ENCODE data around the gene RFLNA. TPM values are rescaled to one million over a fixed set of nuclear protein-coding genes. Genes with fewer than 3 reads are reported as not detected.

RFLNA gene
- total RNA-seq, 2 experiments from 2014 or later = not detected

DNA sequence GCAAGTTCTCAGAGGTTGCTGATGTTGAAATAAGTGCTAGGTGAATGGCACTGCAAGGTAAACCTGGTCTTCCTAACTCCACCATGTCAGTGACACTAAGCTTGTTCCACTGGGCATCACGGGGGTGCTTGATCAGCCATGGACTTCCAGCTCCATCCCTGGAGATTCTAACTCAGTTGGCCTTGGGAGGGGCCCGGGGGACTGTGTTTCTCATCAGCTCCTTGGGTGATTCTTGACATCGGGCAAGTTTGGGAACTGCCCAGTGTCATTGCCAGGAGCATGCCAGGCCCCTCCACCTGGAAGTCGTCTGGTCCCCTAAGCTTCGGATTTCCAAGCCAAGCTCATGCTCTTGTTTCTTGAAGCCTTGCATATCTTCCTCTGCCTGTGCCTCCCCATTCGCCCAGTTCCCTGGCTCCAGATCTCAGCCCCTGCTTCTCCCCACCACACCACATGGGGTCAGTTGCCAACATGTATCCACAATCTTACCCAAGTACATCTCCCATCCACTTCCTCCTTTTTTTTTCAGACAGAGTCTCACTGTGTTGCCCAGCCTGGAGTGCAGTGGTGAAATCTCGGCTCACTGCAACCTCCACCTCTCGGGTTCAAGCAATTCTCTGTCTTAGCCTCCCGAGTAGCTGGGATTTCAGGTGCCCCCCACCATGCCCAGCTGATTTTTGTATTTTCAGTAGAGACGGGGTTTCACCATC is 30.7 kb upstream of the RFLNA start:
- ChIA-PET POLR2A (no interaction called here), CTCF (ENCODE audit: unreplicated experiment) (no interaction called here)
- H3K4me3 ChIP-seq (ENCODE audit: low read depth, low read length, poor library complexity, severe bottlenecking) = no peak overlapping the region
- no peak for DNase-seq (ENCODE audit: low spot score)
- no peak overlapping the region for H3K27ac ChIP-seq (ENCODE audit: low read depth, low read length, poor library complexity, severe bottlenecking)
- H3K9me3 ChIP-seq (ENCODE audit: low read length) = no peaks in the 10 kb centered on the region
- no peak overlapping the region for H2AFZ ChIP-seq (ENCODE audit: low read length)
- H4K20me1 ChIP-seq (ENCODE audit: insufficient read depth, low read length) = no peaks in the 10 kb centered on the region
- no peaks in the 10 kb centered on the region for H3K36me3 ChIP-seq (ENCODE audit: insufficient read depth, low read length)
- no peaks in the 10 kb centered on the region for H3K79me2 ChIP-seq (ENCODE audit: insufficient read depth, low read depth, low read length)
- intact Hi-C loops (cut with micrococcal nuclease; ENCODE audit: unreplicated experiment) = no loop called here
- H3K4me1 ChIP-seq (ENCODE audit: insufficient read depth, low read length, poor library complexity, severe bottlenecking) = no peaks in the 10 kb centered on the region
- H3K9me2 ChIP-seq (ENCODE audit: insufficient read depth, low read length) = no peaks in the 10 kb centered on the region
- no TSS peak for BruUV-seq (replicated peaks)
- no peak for TF ChIP-seq EZH2phosphoT487 (IDR thresholded peaks at IDR 0.05; ENCODE audit: borderline replicate concordance, low read depth, low read length)
- TF ChIP-seq, protein P1, sequence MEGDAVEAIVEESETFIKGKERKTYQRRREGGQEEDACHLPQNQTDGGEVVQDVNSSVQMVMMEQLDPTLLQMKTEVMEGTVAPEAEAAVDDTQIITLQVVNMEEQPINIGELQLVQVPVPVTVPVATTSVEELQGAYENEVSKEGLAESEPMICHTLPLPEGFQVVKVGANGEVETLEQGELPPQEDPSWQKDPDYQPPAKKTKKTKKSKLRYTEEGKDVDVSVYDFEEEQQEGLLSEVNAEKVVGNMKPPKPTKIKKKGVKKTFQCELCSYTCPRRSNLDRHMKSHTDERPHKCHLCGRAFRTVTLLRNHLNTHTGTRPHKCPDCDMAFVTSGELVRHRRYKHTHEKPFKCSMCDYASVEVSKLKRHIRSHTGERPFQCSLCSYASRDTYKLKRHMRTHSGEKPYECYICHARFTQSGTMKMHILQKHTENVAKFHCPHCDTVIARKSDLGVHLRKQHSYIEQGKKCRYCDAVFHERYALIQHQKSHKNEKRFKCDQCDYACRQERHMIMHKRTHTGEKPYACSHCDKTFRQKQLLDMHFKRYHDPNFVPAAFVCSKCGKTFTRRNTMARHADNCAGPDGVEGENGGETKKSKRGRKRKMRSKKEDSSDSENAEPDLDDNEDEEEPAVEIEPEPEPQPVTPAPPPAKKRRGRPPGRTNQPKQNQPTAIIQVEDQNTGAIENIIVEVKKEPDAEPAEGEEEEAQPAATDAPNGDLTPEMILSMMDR (conservative IDR thresholded peaks at IDR 0.05; ENCODE audit: low read length) = no peak
- H3K4me2 ChIP-seq (ENCODE audit: low read length) = no peak overlapping the region

DNA sequence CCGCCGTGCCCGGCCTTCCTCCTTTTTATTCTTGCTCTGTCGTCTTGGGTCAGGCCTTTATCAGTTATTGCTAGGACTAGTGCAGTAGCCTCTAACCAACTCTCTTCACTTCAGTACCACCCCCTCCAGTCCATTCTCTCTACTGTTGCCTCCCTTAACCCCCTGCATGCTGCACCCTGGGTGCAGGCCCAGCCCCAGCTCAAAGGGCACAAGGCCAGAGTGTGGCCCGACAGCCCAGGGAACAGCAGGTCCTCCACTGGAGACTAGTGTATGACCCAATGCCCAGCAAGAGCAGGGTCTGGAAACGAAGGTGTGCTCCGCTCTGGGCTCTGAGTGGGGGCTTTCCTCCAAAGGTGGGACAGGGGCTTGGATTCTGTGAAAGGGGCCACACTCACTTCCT is 30.0 kb upstream of the RFLNA start:
- H3K27ac ChIP-seq (ENCODE audit: low read depth, low read length, poor library complexity, severe bottlenecking) = no peak overlapping the region
- no peak overlapping the region for H3K4me3 ChIP-seq (ENCODE audit: low read depth, low read length, poor library complexity, severe bottlenecking)
- ChIA-PET CTCF (ENCODE audit: unreplicated experiment) (no interaction called here), POLR2A (no interaction called here)
- no peaks in the 10 kb centered on the region for H3K4me1 ChIP-seq (ENCODE audit: insufficient read depth, low read length, poor library complexity, severe bottlenecking)
- no peaks in the 10 kb centered on the region for H3K9me2 ChIP-seq (ENCODE audit: insufficient read depth, low read length)
- H3K9me3 ChIP-seq (ENCODE audit: low read length) = no peaks in the 10 kb centered on the region
- H2AFZ ChIP-seq (ENCODE audit: low read length) = no peak overlapping the region
- no TSS peak for BruUV-seq (replicated peaks)
- intact Hi-C loops (cut with micrococcal nuclease; ENCODE audit: unreplicated experiment) = no loop called here
- H4K20me1 ChIP-seq (ENCODE audit: insufficient read depth, low read length) = no peaks in the 10 kb centered on the region
- TF ChIP-seq, protein P1 (conservative IDR thresholded peaks at IDR 0.05; ENCODE audit: low read length) = no peak
- TF ChIP-seq EZH2phosphoT487 (IDR thresholded peaks at IDR 0.05; ENCODE audit: borderline replicate concordance, low read depth, low read length) = no peak
- H3K79me2 ChIP-seq (ENCODE audit: insufficient read depth, low read depth, low read length) = no peaks in the 10 kb centered on the region
- no peak for DNase-seq (ENCODE audit: low spot score)
- H3K36me3 ChIP-seq (ENCODE audit: insufficient read depth, low read length) = no peaks in the 10 kb centered on the region
- no peak overlapping the region for H3K4me2 ChIP-seq (ENCODE audit: low read length)

DNA sequence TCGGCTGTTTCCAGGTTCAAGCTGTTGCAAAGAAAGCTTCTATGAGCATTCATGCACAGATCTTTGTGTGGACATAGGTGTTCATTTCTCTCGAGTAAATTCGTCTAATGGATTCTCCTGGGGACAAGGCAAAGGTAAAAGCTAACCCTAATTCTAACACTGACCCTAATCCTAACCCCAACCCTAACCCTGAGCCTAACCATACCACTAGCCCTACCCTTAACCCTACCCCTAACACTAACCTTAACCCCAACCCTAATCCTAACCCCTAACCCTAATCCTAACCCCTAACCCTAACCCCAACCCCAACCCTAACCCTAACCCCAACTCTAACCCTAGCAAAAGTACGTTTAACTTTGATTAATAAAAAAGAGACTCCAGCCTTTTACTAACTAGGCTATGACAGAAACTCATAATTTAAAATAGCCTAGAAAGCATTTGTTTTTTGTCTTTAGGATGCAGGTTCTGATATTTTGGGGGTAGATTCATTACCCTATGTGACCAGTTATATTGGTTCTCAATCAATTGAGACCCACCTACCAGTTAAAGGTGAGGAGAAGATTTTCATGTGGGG is 27.6 kb upstream of the RFLNA start:
- ChIA-PET POLR2A (no interaction called here), CTCF (ENCODE audit: unreplicated experiment) (no interaction called here)
- Histone ChIP-seq H4K20me1 (ENCODE audit: insufficient read depth, low read length) (no peaks in the 10 kb centered on the region), H3K36me3 (ENCODE audit: insufficient read depth, low read length) (no peaks in the 10 kb centered on the region), H3K4me1 (ENCODE audit: insufficient read depth, low read length, poor library complexity, severe bottlenecking) (no peaks in the 10 kb centered on the region), H3K4me2 (ENCODE audit: low read length) (no peak overlapping the region), H3K4me3 (ENCODE audit: low read depth, low read length, poor library complexity, severe bottlenecking) (no peak overlapping the region), H3K9me2 (ENCODE audit: insufficient read depth, low read length) (no peaks in the 10 kb centered on the region), H2AFZ (ENCODE audit: low read length) (no peak overlapping the region), H3K79me2 (ENCODE audit: insufficient read depth, low read depth, low read length) (no peaks in the 10 kb centered on the region), H3K9me3 (ENCODE audit: low read length) (no peaks in the 10 kb centered on the region), H3K27ac (ENCODE audit: low read depth, low read length, poor library complexity, severe bottlenecking) (no peak overlapping the region)
- TF ChIP-seq, protein P1 (conservative IDR thresholded peaks at IDR 0.05; ENCODE audit: low read length) = no peak
- TF ChIP-seq EZH2phosphoT487 (IDR thresholded peaks at IDR 0.05; ENCODE audit: borderline replicate concordance, low read depth, low read length) = no peak
- intact Hi-C loops (cut with micrococcal nuclease; ENCODE audit: unreplicated experiment) = no loop called here
- DNase-seq (ENCODE audit: low spot score) = no peak
- BruUV-seq (replicated peaks) = no TSS peak
